IMR-90 (cell line): ENCODE results near the gene ADH5.

Experiments
- CEBPB ChIP-seq: IDR thresholded peaks from 2 replicates; pipeline ENCODE4 v1.6.1; 2012; ENCODE audit warnings: low read depth, low read length, improper control_type of control experiment
- CHD1 ChIP-seq: IDR thresholded peaks from 2 replicates; pipeline ENCODE4 v1.6.1; 2012; ENCODE audit warnings: low read depth, low read length, improper control_type of control experiment
- FOS ChIP-seq: fragments of 150-350 bp; IDR thresholded peaks from 2 replicates; pipeline ENCODE4 v1.6.1; 2016; ENCODE audit warnings: low read depth, low read length
- MAFK ChIP-seq: IDR thresholded peaks from 2 replicates; pipeline ENCODE4 v1.6.1; 2012; ENCODE audit warnings: low read depth, low read length, improper control_type of control experiment
- MAZ ChIP-seq: IDR thresholded peaks from 2 replicates; pipeline ENCODE4 v1.6.1; 2012; ENCODE audit warnings: low read depth, mild to moderate bottlenecking, low read length, improper control_type of control experiment, moderate library complexity, borderline replicate concordance
- POLR2A ChIP-seq: IDR thresholded peaks from 2 replicates; pipeline ENCODE4 v1.6.1; 2012; ENCODE audit warnings: mild to moderate bottlenecking, low read depth, low read length
- RAD21 ChIP-seq: IDR thresholded peaks from 2 replicates; pipeline ENCODE4 v1.6.1; 2012; ENCODE audit warnings: low read length, improper control_type of control experiment
- RCOR1 ChIP-seq: IDR thresholded peaks from 2 replicates; pipeline ENCODE4 v1.6.1; 2012; ENCODE audit warnings: mild to moderate bottlenecking, low read length, improper control_type of control experiment; ENCODE audit not compliant: insufficient replicate concordance
- SMC3 ChIP-seq: fragments of 150-350 bp; IDR thresholded peaks from 2 replicates; pipeline ENCODE4 v1.6.1; 2016; ENCODE audit warnings: low read depth, mild to moderate bottlenecking, antibody characterized with exemption, low read length, moderate library complexity
- TF ChIP-seq, protein P1 (sequence below): conservative IDR thresholded peaks from 2 replicates; pipeline ENCODE4 v1.5.1; 2012; ENCODE audit warnings: mild to moderate bottlenecking, low read depth, low read length, improper control_type of control experiment

GRCh38 chr4:99090481-99091215 is 2.1 kb upstream of the ADH5 start:
- TF ChIP-seq RAD21 (no peak), MAZ (no peak), CHD1 (no peak), MAFK (no peak), POLR2A (no peak), FOS (no peak), CEBPB (no peak), RCOR1 (no peak), SMC3 (no peak)
- TF ChIP-seq, protein P1, sequence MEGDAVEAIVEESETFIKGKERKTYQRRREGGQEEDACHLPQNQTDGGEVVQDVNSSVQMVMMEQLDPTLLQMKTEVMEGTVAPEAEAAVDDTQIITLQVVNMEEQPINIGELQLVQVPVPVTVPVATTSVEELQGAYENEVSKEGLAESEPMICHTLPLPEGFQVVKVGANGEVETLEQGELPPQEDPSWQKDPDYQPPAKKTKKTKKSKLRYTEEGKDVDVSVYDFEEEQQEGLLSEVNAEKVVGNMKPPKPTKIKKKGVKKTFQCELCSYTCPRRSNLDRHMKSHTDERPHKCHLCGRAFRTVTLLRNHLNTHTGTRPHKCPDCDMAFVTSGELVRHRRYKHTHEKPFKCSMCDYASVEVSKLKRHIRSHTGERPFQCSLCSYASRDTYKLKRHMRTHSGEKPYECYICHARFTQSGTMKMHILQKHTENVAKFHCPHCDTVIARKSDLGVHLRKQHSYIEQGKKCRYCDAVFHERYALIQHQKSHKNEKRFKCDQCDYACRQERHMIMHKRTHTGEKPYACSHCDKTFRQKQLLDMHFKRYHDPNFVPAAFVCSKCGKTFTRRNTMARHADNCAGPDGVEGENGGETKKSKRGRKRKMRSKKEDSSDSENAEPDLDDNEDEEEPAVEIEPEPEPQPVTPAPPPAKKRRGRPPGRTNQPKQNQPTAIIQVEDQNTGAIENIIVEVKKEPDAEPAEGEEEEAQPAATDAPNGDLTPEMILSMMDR = no peak
